H9 (cell line): Measurements from ENCODE around the gene STYXL1. TPM values are rescaled to one million over a fixed set of nuclear protein-coding genes. Genes with fewer than 3 reads are reported as not detected.

ENCODE experiments used
- DNase-seq: peaks from one replicate; pipeline ENCODE4 v3.0.0-alpha.2; 2017
- H2AFZ ChIP-seq: one replicate; pipeline ENCODE4 v1.6.1; 2013; ENCODE audit warnings: mild to moderate bottlenecking, low read length, control low read depth, moderate library complexity
- H2AK5ac ChIP-seq: 2 replicates; pipeline ENCODE4 v1.6.1; 2013; ENCODE audit warnings: low read length, control low read depth, mixed read lengths; ENCODE audit not compliant: insufficient read length
- H2BK120ac ChIP-seq: one replicate; pipeline ENCODE4 v1.6.1; 2013; ENCODE audit warnings: low read depth, mild to moderate bottlenecking, low read length, control low read depth, inconsistent platforms; ENCODE audit not compliant: poor library complexity, severe bottlenecking
- H2BK12ac ChIP-seq: 2 replicates; pipeline ENCODE4 v1.6.1; 2013; ENCODE audit warnings: low read length, control low read depth, mixed read lengths, low read depth; ENCODE audit not compliant: insufficient read length
- H2BK15ac ChIP-seq: 2 replicates; pipeline ENCODE4 v1.6.1; 2013; ENCODE audit warnings: low read depth, low read length, control low read depth
- H2BK20ac ChIP-seq: one replicate; pipeline ENCODE4 v1.6.1; 2013; ENCODE audit warnings: low read depth, mild to moderate bottlenecking, low read length, control low read depth, inconsistent platforms; ENCODE audit not compliant: poor library complexity, severe bottlenecking
- H2BK5ac ChIP-seq: 2 replicates; pipeline ENCODE4 v1.6.1; 2013; ENCODE audit warnings: low read length, control low read depth, mixed read lengths; ENCODE audit not compliant: insufficient read length
- H3K14ac ChIP-seq: 2 replicates; pipeline ENCODE4 v1.6.1; 2013; ENCODE audit warnings: low read length, control low read depth; ENCODE audit not compliant: insufficient read depth
- H3K18ac ChIP-seq: 2 replicates; pipeline ENCODE4 v1.6.1; 2013; ENCODE audit warnings: low read depth, mild to moderate bottlenecking, mixed read lengths, low read length, control low read depth; ENCODE audit not compliant: insufficient read length
- H3K23ac ChIP-seq: 2 replicates; pipeline ENCODE4 v1.6.1; 2013; ENCODE audit warnings: low read length, control low read depth, mixed read lengths, low read depth; ENCODE audit not compliant: insufficient read length
- H3K23me2 ChIP-seq: 2 replicates; pipeline ENCODE4 v1.6.1; 2013; ENCODE audit warnings: low read depth, mild to moderate bottlenecking, mixed read lengths, low read length, control low read depth; ENCODE audit not compliant: insufficient read length, poor library complexity, severe bottlenecking
- H3K27ac ChIP-seq: 2 replicates; pipeline ENCODE4 v1.5.1; 2013; ENCODE audit warnings: low read length, control low read depth, mixed read lengths, low read depth; ENCODE audit not compliant: insufficient read length
- H3K27me3 ChIP-seq: 2 replicates; pipeline ENCODE4 v1.6.1; 2013; ENCODE audit warnings: low read length, control low read depth, inconsistent platforms; ENCODE audit not compliant: insufficient read depth
- H3K4ac ChIP-seq: 2 replicates; pipeline ENCODE4 v1.6.1; 2013; ENCODE audit warnings: low read depth, mild to moderate bottlenecking, control low read depth, inconsistent platforms, low read length, moderate library complexity
- H3K4me1 ChIP-seq: 2 replicates; pipeline ENCODE4 v1.6.1; 2013; ENCODE audit warnings: low read length, control low read depth, inconsistent platforms; ENCODE audit not compliant: insufficient read depth
- H3K4me2 ChIP-seq: 2 replicates; pipeline ENCODE4 v1.6.1; 2013; ENCODE audit warnings: low read length, control low read depth, mixed read lengths; ENCODE audit not compliant: insufficient read length, insufficient read depth
- H3K56ac ChIP-seq: 2 replicates; pipeline ENCODE4 v1.6.1; 2013; ENCODE audit warnings: low read depth, mild to moderate bottlenecking, mixed read lengths, low read length, control low read depth; ENCODE audit not compliant: insufficient read length
- H3K79me1 ChIP-seq: 2 replicates; pipeline ENCODE4 v1.6.1; 2013; ENCODE audit warnings: low read depth, mild to moderate bottlenecking, moderate library complexity, low read length, control low read depth, inconsistent platforms; ENCODE audit not compliant: insufficient read depth, poor library complexity, severe bottlenecking
- H3K79me2 ChIP-seq: 2 replicates; pipeline ENCODE4 v1.6.1; 2013; ENCODE audit warnings: low read length, control low read depth, inconsistent platforms; ENCODE audit not compliant: insufficient read depth
- H3K9ac ChIP-seq: 2 replicates; pipeline ENCODE4 v1.6.1; 2013; ENCODE audit warnings: low read length, control low read depth, mixed read lengths; ENCODE audit not compliant: insufficient read length; ENCODE audit errors: extremely low read depth
- H3K9me3 ChIP-seq: one replicate; pipeline ENCODE4 v1.6.1; 2013; ENCODE audit warnings: low read depth, low read length, inconsistent platforms; ENCODE audit not compliant: control insufficient read depth
- H3T11ph ChIP-seq: one replicate; pipeline ENCODE4 v1.6.1; 2013; ENCODE audit warnings: mild to moderate bottlenecking, low read length, control low read depth, inconsistent platforms
- H4K20me1 ChIP-seq: one replicate; pipeline ENCODE4 v1.6.1; 2013; ENCODE audit not compliant: control insufficient read depth, insufficient read length, insufficient read depth
- H4K5ac ChIP-seq: 2 replicates; pipeline ENCODE4 v1.6.1; 2013; ENCODE audit warnings: low read depth, mild to moderate bottlenecking, mixed read lengths, low read length, control low read depth; ENCODE audit not compliant: insufficient read length
- H4K8ac ChIP-seq: replicated peaks from 2 replicates; pipeline ENCODE4 v1.6.1; 2013; ENCODE audit warnings: low read length, control low read depth, mixed read lengths, low read depth; ENCODE audit not compliant: insufficient read length
- H4K91ac ChIP-seq: 2 replicates; pipeline ENCODE4 v1.6.1; 2013; ENCODE audit warnings: low read depth, mild to moderate bottlenecking, moderate library complexity, mixed read lengths, low read length, control low read depth; ENCODE audit not compliant: insufficient read length
- H3K27ac Mint-ChIP-seq, 3 experiments: 2 replicates in 2 of 3; 3 replicates in 1 of 3; pipeline ENCODE4 v1.8.0; 2020 to 2021; ENCODE audit warnings: mixed read lengths in 3 of 3, mild to moderate bottlenecking in 1 of 3, moderate library complexity in 1 of 3
- H3K27me3 Mint-ChIP-seq: 2 replicates; pipeline ENCODE4 v1.8.0; 2021; ENCODE audit warnings: low read depth, mild to moderate bottlenecking, moderate library complexity, mixed read lengths
- H3K36me3 Mint-ChIP-seq, 3 experiments: 2 replicates in 2 of 3; 3 replicates in 1 of 3; pipeline ENCODE4 v1.8.0; 2020 to 2021; ENCODE audit warnings: low read depth in 3 of 3, mixed read lengths in 3 of 3; ENCODE audit not compliant: insufficient read depth in 1 of 3
- H3K4me1 Mint-ChIP-seq, 2 experiments: 2 replicates each; pipeline ENCODE4 v1.8.0; 2020; ENCODE audit warnings: mixed read lengths in 2 of 2
- H3K4me3 Mint-ChIP-seq, 2 experiments: 2 replicates in 1 of 2; 3 replicates in 1 of 2; pipeline ENCODE4 v1.8.0; 2020 to 2021; ENCODE audit warnings: mild to moderate bottlenecking in 2 of 2, mixed read lengths in 2 of 2, moderate library complexity in 1 of 2
- H3K9me3 Mint-ChIP-seq, 2 experiments: 2 replicates in 1 of 2; 3 replicates in 1 of 2; pipeline ENCODE4 v1.8.0; 2020; ENCODE audit warnings: mild to moderate bottlenecking in 2 of 2, mixed read lengths in 2 of 2, moderate library complexity in 1 of 2
- WGBS: extraction: QIAGEN DNeasy Blood & Tissue Kit; methylation state at CpG from one replicate; pipeline ENCODE4 v1.1.7; 2013; ENCODE audit warnings: missing lambda C conversion rate, low lambda C conversion rate, mixed read lengths; ENCODE audit not compliant: insufficient read length; ENCODE audit errors: extremely low coverage; 5-methylcytosine and 5-hydroxymethylcytosine counted together
- total RNA-seq: library from RNA; stranded (reverse); gene quantifications from 2 replicates; pipeline ENCODE4 v1.2.1, GENCODE V29; 2021
- TF ChIP-seq, protein P1 (sequence below): fragments of 200-600 bp; sonication (generic); conservative IDR thresholded peaks from 3 replicates; pipeline ENCODE4 v1.8.0; 2021; ENCODE audit warnings: antibody characterized with exemption, mild to moderate bottlenecking

Gene STYXL1
- total RNA-seq, 1 experiment from 2014 or later = 38.7 TPM

DNA sequence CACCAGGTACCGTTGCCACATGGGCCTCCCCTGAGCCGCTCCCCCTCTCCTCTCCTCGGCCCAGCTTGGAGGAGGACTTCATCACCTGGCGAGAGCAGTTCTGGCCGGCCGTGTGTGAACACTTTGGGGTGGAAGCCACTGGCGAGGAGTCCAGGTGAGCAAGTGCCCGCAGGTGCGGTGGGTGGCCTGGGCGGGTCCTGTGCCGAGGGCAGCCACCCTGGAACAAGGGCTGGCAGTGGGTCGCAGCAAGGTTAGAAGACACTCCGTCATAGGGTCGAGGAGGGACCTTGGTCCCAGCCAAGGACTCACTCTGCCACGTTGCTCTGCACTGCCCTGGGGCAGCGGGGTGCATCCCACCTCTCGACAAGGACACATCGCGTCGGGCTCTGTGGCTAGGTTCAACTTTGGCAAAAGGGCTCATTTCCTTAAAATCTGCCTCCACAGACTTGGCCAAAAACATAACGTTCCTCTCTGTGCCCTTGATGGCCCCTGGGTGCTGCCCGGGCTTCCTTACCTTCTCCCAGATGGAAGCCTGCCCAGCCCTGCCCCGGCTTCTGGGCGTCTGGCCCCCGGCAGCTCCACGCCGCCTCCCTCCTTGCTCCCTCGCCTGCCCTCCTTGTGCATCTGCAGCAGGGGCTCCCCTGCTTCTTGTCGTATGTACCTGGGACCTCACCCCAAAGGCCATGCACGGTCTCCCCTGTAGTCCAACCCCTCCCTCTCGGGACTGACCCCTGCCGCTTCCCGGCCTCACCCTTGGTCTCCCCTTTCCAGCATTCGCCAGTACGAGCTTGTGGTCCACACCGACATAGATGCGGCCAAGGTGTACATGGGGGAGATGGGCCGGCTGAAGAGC, 66.1 kb downstream of the STYXL1 start:
- H3K4me1 Mint-ChIP-seq = no peaks in the 10 kb centered on the region
- DNase-seq = no peak
- no peaks in the 10 kb centered on the region for H3K23me2 ChIP-seq
- no peaks in the 10 kb centered on the region for H4K20me1 ChIP-seq
- no peak overlapping the region for H2BK120ac ChIP-seq
- H2BK5ac ChIP-seq = no peak overlapping the region
- no peak overlapping the region for H3K14ac ChIP-seq
- H3K4me3 Mint-ChIP-seq = no peak overlapping the region
- H3K23ac ChIP-seq = no peak overlapping the region
- no peak overlapping the region for H3K18ac ChIP-seq
- H3K79me2 ChIP-seq = no peaks in the 10 kb centered on the region
- H3T11ph ChIP-seq = no peak overlapping the region
- no peak overlapping the region for H4K5ac ChIP-seq
- no peak overlapping the region for H3K4me2 ChIP-seq
- no peak overlapping the region for H2BK15ac ChIP-seq
- peaks cover 1% of the 10 kb centered on the region; the same call in 1 of the 2 replicates for H3K27me3 Mint-ChIP-seq
- TF ChIP-seq, protein P1, sequence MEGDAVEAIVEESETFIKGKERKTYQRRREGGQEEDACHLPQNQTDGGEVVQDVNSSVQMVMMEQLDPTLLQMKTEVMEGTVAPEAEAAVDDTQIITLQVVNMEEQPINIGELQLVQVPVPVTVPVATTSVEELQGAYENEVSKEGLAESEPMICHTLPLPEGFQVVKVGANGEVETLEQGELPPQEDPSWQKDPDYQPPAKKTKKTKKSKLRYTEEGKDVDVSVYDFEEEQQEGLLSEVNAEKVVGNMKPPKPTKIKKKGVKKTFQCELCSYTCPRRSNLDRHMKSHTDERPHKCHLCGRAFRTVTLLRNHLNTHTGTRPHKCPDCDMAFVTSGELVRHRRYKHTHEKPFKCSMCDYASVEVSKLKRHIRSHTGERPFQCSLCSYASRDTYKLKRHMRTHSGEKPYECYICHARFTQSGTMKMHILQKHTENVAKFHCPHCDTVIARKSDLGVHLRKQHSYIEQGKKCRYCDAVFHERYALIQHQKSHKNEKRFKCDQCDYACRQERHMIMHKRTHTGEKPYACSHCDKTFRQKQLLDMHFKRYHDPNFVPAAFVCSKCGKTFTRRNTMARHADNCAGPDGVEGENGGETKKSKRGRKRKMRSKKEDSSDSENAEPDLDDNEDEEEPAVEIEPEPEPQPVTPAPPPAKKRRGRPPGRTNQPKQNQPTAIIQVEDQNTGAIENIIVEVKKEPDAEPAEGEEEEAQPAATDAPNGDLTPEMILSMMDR = no peak
- H4K91ac ChIP-seq = no peak overlapping the region
- no peak overlapping the region for H3K4ac ChIP-seq
- no peak overlapping the region for H2BK20ac ChIP-seq
- H2AK5ac ChIP-seq = no peak overlapping the region
- peaks cover 14 to 40% (median 35%) of the 10 kb centered on the region in 3 experiments for H3K36me3 Mint-ChIP-seq
- WGBS = no CpG with 5 or more reads among the region's 38 CpGs
- H3K9me3 ChIP-seq = no peaks in the 10 kb centered on the region
- H3K56ac ChIP-seq = no peak overlapping the region
- no peaks in the 10 kb centered on the region for H3K9me3 Mint-ChIP-seq
- H3K27ac ChIP-seq = no peak overlapping the region
- H2AFZ ChIP-seq = no peak overlapping the region
- H2BK12ac ChIP-seq = no peak overlapping the region
- no peaks in the 10 kb centered on the region for H3K79me1 ChIP-seq
- no peak overlapping the region for H3K9ac ChIP-seq
- peak overlapping the region in 1 of 3 experiments; percentile 49; a peak in 2 of 7 replicates for H3K27ac Mint-ChIP-seq
- H3K27me3 ChIP-seq = no peaks in the 10 kb centered on the region
- no peak overlapping the region for H4K8ac ChIP-seq
- H3K4me1 ChIP-seq = no peaks in the 10 kb centered on the region
